CD14-positive monocyte (primary cell): ENCODE data around the gene CD81. TPM values are rescaled to one million over a fixed set of nuclear protein-coding genes. Genes with fewer than 3 reads are reported as not detected.

Experiments used
- DNase-seq, 3 donors: peaks; one replicate each; pipeline ENCODE4 v3.0.0-alpha.2; 2011 to 2022
- H2AFZ ChIP-seq: 2 replicates; pipeline ENCODE4 v1.6.0; 2012; ENCODE audit warnings: mild to moderate bottlenecking, low read depth, low read length, inconsistent platforms; ENCODE audit not compliant: insufficient read depth, poor library complexity, severe bottlenecking
- H3K27ac ChIP-seq, 2 donors: 1 replicate in 1 of 2; 2 replicates in 1 of 2; pipeline ENCODE4 v1.5.1; 2012 to 2013; ENCODE audit warnings: low read length in 2 of 2, control low read depth in 1 of 2, inconsistent platforms in 1 of 2, low read depth in 1 of 2, mild to moderate bottlenecking in 1 of 2
- H3K27me3 ChIP-seq, 2 donors: one replicate each; pipeline versions ENCODE4 v1.6.0 to v1.6.1; 2011 to 2013; ENCODE audit warnings: low read length in 2 of 2; ENCODE audit not compliant: control insufficient read depth in 2 of 2, insufficient read depth in 2 of 2
- H3K36me3 ChIP-seq, 2 donors: replicated peaks in 1 of 2; 1 replicate in 1 of 2; 2 replicates in 1 of 2; pipeline versions ENCODE4 v1.5.1 to v1.6.1; 2012 to 2013; ENCODE audit warnings: low read length in 2 of 2, control low read depth in 1 of 2, inconsistent platforms in 1 of 2, mild to moderate bottlenecking in 1 of 2; ENCODE audit not compliant: insufficient read depth in 2 of 2, control insufficient read depth in 1 of 2
- H3K4me1 ChIP-seq, 2 donors: 1 replicate in 1 of 2; 2 replicates in 1 of 2; pipeline versions ENCODE4 v1.5.1 to v1.6.1; 2012 to 2013; ENCODE audit warnings: low read length in 2 of 2, control low read depth in 1 of 2, inconsistent platforms in 1 of 2, mild to moderate bottlenecking in 1 of 2, moderate library complexity in 1 of 2; ENCODE audit not compliant: insufficient read depth in 2 of 2, control insufficient read depth in 1 of 2
- H3K4me2 ChIP-seq: replicated peaks from 2 replicates; pipeline ENCODE3; 2012; ENCODE audit warnings: low read length, moderate library complexity, mild to moderate bottlenecking; ENCODE audit not compliant: poor library complexity, severe bottlenecking; ENCODE audit errors: extremely low read depth
- H3K4me3 ChIP-seq, 3 experiments: fragments of 200-600 bp in 1 of 3; sonication (generic) in 1 of 3; replicated peaks in 1 of 3; 1 replicate in 2 of 3; 2 replicates in 1 of 3; pipeline ENCODE4 v1.5.1; 2011 to 2013; ENCODE audit warnings: low read length in 3 of 3, mild to moderate bottlenecking in 3 of 3, control low read depth in 2 of 3, low read depth in 2 of 3, inconsistent platforms in 1 of 3, moderate library complexity in 1 of 3
- H3K79me2 ChIP-seq: 2 replicates; pipeline ENCODE4 v1.6.0; 2012; ENCODE audit warnings: mild to moderate bottlenecking, control low read depth, inconsistent platforms, low read length, moderate library complexity; ENCODE audit not compliant: insufficient read depth
- H3K9ac ChIP-seq: 2 replicates; pipeline ENCODE4 v1.6.0; 2017; ENCODE audit warnings: low read length, mild to moderate bottlenecking; ENCODE audit not compliant: insufficient read depth, poor library complexity, severe bottlenecking
- H3K9me3 ChIP-seq, 2 donors: replicated peaks in 1 of 2; 1 replicate in 1 of 2; 2 replicates in 1 of 2; pipeline versions ENCODE4 v1.5.1 to v1.6.1; 2012 to 2013; ENCODE audit warnings: low read length in 2 of 2, control low read depth in 1 of 2; ENCODE audit not compliant: control insufficient read depth in 1 of 2, insufficient read depth in 1 of 2
- H4K20me1 ChIP-seq: 2 replicates; pipeline ENCODE4 v1.6.0; 2012; ENCODE audit warnings: mild to moderate bottlenecking, low read length, control low read depth, moderate library complexity; ENCODE audit not compliant: insufficient read depth
- H3K27ac Mint-ChIP-seq, 7 donors: one replicate each; pipeline ENCODE4 v1.8.0; 2020; ENCODE audit warnings: mild to moderate bottlenecking in 7 of 7, mixed read lengths in 7 of 7, moderate library complexity in 6 of 7, inconsistent platforms in 2 of 7
- H3K27me3 Mint-ChIP-seq, 3 donors: one replicate each; pipeline ENCODE4 v1.8.0; 2021 to 2022; ENCODE audit warnings: low read depth in 3 of 3, mild to moderate bottlenecking in 3 of 3, mixed read lengths in 3 of 3, moderate library complexity in 3 of 3, inconsistent platforms in 1 of 3
- H3K36me3 Mint-ChIP-seq, 2 donors: one replicate each; pipeline ENCODE4 v1.8.0; 2020; ENCODE audit warnings: mixed read lengths in 2 of 2, inconsistent platforms in 1 of 2, mild to moderate bottlenecking in 1 of 2
- H3K4me1 Mint-ChIP-seq: one replicate; pipeline ENCODE4 v1.8.0; 2020; ENCODE audit warnings: mild to moderate bottlenecking, mixed read lengths
- H3K4me3 Mint-ChIP-seq, 2 donors: one replicate each; pipeline ENCODE4 v1.8.0; 2020; ENCODE audit warnings: mild to moderate bottlenecking in 2 of 2, mixed read lengths in 2 of 2, moderate library complexity in 1 of 2
- H3K9me3 Mint-ChIP-seq, 7 donors: one replicate each; pipeline ENCODE4 v1.8.0; 2020 to 2022; ENCODE audit warnings: mixed read lengths in 7 of 7, mild to moderate bottlenecking in 6 of 7, moderate library complexity in 6 of 7, inconsistent platforms in 2 of 7
- CTCF ChIP-seq: fragments of 200-600 bp; IDR thresholded peaks from one replicate; pipeline ENCODE4 v1.8.0; 2022; ENCODE audit warnings: antibody characterized with exemption, mild to moderate bottlenecking
- WGBS: methylation state at CpG from one replicate; pipeline ENCODE4 v1.1.5; 2013; ENCODE audit warnings: missing lambda C conversion rate; ENCODE audit not compliant: insufficient coverage; 5-methylcytosine and 5-hydroxymethylcytosine counted together
- intact Hi-C, 2 donors: fragments of 100-400 bp; cut with micrococcal nuclease; formaldehyde crosslinking; loops; one replicate each; pipeline versions ENCODE4 v1.15.0 to v1.15.1; 2023
- polyA plus RNA-seq, 3 donors: library from polyadenylated mRNA; depleted of rRNA in 1 of 3; unstranded in 2 of 3; stranded (reverse) in 1 of 3; fragments of 300-500 nt in 2 of 3; fragments of >200 nt in 1 of 3; fragmentation: Illumina TruSeq in 2 of 3; gene quantifications; 1 replicate in 2 of 3; 2 replicates in 1 of 3; pipeline ENCODE4 v1.2.3, GENCODE V29; 2012 to 2021

Gene CD81
- polyA plus RNA-seq, 3 donors: 3.2 to 74.9 (median 12.3) TPM

- peak within 1 kb of the TSS; percentile 93 to 98 for H3K4me3 Mint-ChIP-seq
- Histone ChIP-seq H3K4me2 (peak within 1 kb of the TSS; percentile 87), H2AFZ (peak within 1 kb of the TSS; percentile 87), H3K4me1 (peaks cover 49 to 57% of the 10 kb centered on the region in 2 donors), H4K20me1 (peaks cover 43% of the 10 kb centered on the region), H3K27ac (peak within 1 kb of the TSS; percentile 27 to 88), H3K27me3 (peaks cover 0 to 19% of the 10 kb centered on the region in 2 donors), H3K9me3 (no peaks in the 10 kb centered on the region), H3K9ac (peak within 1 kb of the TSS; percentile 63), H3K79me2 (peaks cover 42% of the 10 kb centered on the region), H3K36me3 (no peaks in the 10 kb centered on the region), H3K4me3 (peak within 1 kb of the TSS; percentile 74 to 88 (median 82))
- peak within 1 kb of the TSS; percentile 74 to 89 (median 86) for H3K27ac Mint-ChIP-seq
- intact Hi-C loops: loop anchor here in 1 of 2 donors (2.0 kb wide), 1 partner anchor 441 kb away; the partner anchor contains the start of gene CDKN1C
- WGBS: 11% methylated on average over 37 of the region's 64 CpGs
- H3K9me3 Mint-ChIP-seq: peaks cover 0 to 4% (median 3%) of the 10 kb centered on the region in 7 donors
- peaks cover 10 to 28% (median 16%) of the 10 kb centered on the region in 3 donors for H3K27me3 Mint-ChIP-seq
- peaks cover 3 to 7% of the 10 kb centered on the region in 2 donors for H3K36me3 Mint-ChIP-seq
- no peak for DNase-seq
- no peak for TF ChIP-seq CTCF
- H3K4me1 Mint-ChIP-seq: peaks cover 41% of the 10 kb centered on the region
These were observed 67.0 kb downstream of the CD81 start, which contains the start of gene TRPM5 for GRCh38 chr11:2443881-2444820. Gene TRPM5 (minus strand): TSS chr11:2444514. CDS start chr11:2423036, 21,478 bp downstream.
